ENCODE data around the gene PCNA.

PCNA gene

DNA sequence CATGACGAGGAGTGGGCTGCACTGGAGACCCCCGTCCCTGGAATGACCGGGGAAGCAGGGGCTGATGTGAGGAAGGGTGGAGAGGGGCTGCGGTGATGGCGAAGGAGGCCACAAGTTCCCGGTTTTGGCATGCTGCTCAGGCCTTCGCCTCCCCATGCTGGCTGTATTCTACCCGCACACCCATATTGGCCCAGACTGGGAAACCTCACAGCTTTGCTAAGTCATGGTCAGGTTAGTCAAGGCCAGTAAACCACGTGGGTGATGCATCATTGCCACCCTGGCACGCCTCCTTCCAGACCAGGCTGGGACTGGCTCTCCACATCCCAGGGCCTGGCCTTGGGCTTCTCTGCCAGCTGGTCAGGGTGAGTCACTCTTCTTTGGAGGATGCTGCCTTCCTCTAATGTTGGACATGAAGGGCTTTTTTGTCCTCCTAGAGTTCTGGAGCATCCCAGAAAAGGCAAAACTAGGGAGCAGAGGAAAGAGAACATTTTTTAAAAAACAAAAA, 53.8 kb downstream of the PCNA start:
- ChIA-PET POLR2A (no interaction called here), CTCF (interaction anchor here (1.1 to 1.9 kb wide), 3 partner anchors 9 to 35 kb away, joined by 3 to 8 read pairs (median 4); no protein-coding TSS in a partner anchor)
- DNase-seq (ENCODE audit: extremely low spot score) = no peak
- TF ChIP-seq, protein P1, sequence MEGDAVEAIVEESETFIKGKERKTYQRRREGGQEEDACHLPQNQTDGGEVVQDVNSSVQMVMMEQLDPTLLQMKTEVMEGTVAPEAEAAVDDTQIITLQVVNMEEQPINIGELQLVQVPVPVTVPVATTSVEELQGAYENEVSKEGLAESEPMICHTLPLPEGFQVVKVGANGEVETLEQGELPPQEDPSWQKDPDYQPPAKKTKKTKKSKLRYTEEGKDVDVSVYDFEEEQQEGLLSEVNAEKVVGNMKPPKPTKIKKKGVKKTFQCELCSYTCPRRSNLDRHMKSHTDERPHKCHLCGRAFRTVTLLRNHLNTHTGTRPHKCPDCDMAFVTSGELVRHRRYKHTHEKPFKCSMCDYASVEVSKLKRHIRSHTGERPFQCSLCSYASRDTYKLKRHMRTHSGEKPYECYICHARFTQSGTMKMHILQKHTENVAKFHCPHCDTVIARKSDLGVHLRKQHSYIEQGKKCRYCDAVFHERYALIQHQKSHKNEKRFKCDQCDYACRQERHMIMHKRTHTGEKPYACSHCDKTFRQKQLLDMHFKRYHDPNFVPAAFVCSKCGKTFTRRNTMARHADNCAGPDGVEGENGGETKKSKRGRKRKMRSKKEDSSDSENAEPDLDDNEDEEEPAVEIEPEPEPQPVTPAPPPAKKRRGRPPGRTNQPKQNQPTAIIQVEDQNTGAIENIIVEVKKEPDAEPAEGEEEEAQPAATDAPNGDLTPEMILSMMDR (IDR thresholded peaks at IDR 0.05; ENCODE audit: control extremely low read depth, extremely low read depth, low read depth, missing control alignments) = no peak

DNA sequence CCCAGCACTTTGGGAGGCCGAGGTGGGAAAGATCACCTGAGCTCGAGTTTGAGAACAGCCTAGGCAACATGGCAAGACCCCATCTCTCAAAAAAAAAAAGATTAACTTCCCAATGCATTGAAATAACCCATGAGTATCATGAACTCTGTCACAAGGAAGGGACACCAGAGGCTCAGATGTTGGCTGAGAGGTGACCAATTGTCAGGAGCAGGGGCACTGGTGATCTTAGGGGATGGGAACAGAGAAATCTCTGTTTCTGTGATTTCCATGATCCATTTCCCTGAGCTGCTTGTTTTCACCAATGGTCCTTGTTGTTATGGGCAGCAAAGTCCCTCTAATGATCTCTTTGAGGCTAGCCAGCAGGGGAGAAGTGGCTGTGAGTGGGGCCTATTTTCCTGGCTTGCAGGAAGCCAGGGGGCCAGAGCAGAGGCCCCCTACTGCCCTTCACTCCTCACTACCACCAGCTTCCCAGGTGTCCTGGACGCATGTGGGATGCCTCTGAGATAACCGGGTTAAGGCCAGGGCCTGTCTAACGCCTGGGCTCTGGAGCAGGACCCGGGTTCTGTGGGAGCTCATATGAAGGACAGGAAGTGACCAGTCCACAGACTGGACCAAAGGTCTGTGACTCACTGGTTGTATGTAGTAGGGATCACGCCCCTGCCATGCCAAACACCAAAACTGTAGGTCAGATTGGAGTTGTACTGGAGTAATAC, 54.4 kb downstream of the PCNA start:
- POLR2A ChIA-PET = no interaction called here
- CTCF ChIA-PET = interaction anchor here (1.8 to 1.9 kb wide), 2 partner anchors 8 to 36 kb away, joined by 4 to 8 read pairs; no protein-coding TSS in a partner anchor
- TF ChIP-seq, protein P1 (IDR thresholded peaks at IDR 0.05; ENCODE audit: control extremely low read depth, extremely low read depth, low read depth, missing control alignments) = no peak
- DNase-seq (ENCODE audit: extremely low spot score) = no peak
